Right atrium auricular region (tissue), 2 donors: ENCODE measurements around the gene NHLRC4. TPM values are rescaled to one million over a fixed set of nuclear protein-coding genes. Genes with fewer than 3 reads are reported as not detected.
A peak's percentile ranks its signal among the peaks of the same experiment; 100 is the strongest.

Experiments used
- DNase-seq: peaks from one replicate; pipeline ENCODE4 v3.0.0-alpha.2; 2019; ENCODE audit warnings: low spot score
- H3K27ac ChIP-seq, 2 donors: fragments of 200-600 bp; sonication (generic); 1 replicate in 1 of 2; 2 replicates in 1 of 2; pipeline ENCODE4 v1.5.1; 2016 to 2019
- H3K27me3 ChIP-seq, 2 donors: fragments of 200-600 bp; sonication (generic); one replicate each; pipeline versions ENCODE4 v1.5.1 to v1.6.0; 2017 to 2019
- H3K36me3 ChIP-seq: fragments of 200-600 bp; sonication (generic); one replicate; pipeline ENCODE4 v1.5.1; 2016
- H3K4me1 ChIP-seq, 2 donors: fragments of 200-600 bp; sonication (generic); one replicate each; pipeline versions ENCODE4 v1.5.1 to v1.6.0; 2017 to 2019
- H3K4me3 ChIP-seq, 2 donors: fragments of 200-600 bp; sonication (generic); 1 replicate in 1 of 2; 2 replicates in 1 of 2; pipeline ENCODE4 v1.5.1; 2017 to 2019; ENCODE audit warnings: mild to moderate bottlenecking in 1 of 2, moderate library complexity in 1 of 2
- H3K9me3 ChIP-seq, 2 donors: fragments of 200-600 bp; sonication (generic); one replicate each; pipeline ENCODE4 v1.5.1; 2019
- total RNA-seq, 2 donors: library from RNA; depleted of rRNA; stranded (reverse); fragments of >200 nt; gene quantifications; one replicate each; pipeline ENCODE4 v1.1.0, GENCODE V29; 2016
- TF ChIP-seq, protein P1 (sequence below), 2 donors: fragments of 200-600 bp; sonication (generic); IDR thresholded peaks; one replicate each; pipeline ENCODE4 v1.5.1; 2019; ENCODE audit warnings: antibody characterized with exemption in 2 of 2

The NHLRC4 gene, protein sequence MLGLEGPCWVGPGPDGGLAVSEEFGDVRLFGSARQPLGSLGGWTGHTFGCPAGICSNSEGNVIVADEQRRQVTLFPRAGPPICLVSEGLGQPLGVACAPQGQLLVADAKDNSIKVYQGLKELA
- total RNA-seq = under 1 TPM; 0.43 to 0.74 TPM

DNA sequence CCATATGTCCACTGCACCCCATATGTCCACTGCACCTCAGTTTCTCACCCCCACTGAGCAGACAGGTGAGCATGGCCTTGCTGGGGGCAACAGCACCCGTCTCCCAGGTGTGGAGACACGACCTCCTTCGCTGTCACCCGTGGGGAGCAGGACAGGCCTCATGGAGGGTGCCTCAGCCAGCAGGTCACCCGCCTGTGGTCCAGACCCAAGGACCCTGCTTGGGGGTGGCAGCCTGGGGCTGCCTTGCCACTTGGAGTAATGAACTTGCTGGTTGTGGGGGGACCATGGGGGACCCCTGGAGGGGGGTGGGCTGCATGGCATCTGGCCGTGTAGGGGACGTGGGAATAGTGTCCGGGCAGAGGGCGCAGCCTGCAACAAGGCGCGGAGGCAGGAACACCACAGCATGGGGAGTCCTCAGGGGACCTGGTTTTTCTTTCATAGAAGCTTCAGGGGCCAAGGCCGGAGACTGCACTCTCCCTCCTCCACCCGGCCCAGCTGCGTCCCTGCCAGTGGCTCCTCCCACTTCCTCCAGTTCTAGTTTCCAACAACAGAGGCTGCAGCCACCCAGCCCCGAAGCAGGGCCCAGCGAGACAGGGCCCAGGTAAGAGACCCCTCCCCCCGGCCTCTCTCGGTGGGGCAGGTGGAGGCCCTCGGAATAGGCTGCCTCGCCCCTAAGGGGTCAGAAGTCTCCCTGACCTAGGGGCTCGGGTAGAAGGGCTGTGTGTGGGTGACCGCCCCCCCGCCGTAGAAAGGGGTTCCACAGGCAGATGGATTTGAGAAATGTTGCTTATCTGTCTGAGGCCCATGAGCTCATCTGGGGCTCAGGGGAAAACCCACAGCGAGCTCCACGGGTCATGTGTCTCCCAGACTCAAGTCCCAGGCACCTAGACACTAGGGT is at the start of gene NHLRC4:
TSS of gene NHLRC4 (plus strand) at position 531 of the 898 bp plus-strand sequence. CDS start 1,043 bp downstream, outside the sequence.
- Histone ChIP-seq H3K9me3 (no peaks in the 10 kb centered on the region), H3K27ac (peak within 1 kb of the TSS; percentile 40 to 46), H3K27me3 (no peaks in the 10 kb centered on the region), H3K4me1 (peaks cover 0 to 49% of the 10 kb centered on the region in 2 donors), H3K4me3 (peak within 1 kb of the TSS; percentile 9 to 39), H3K36me3 (no peaks in the 10 kb centered on the region)
- TF ChIP-seq, protein P1, sequence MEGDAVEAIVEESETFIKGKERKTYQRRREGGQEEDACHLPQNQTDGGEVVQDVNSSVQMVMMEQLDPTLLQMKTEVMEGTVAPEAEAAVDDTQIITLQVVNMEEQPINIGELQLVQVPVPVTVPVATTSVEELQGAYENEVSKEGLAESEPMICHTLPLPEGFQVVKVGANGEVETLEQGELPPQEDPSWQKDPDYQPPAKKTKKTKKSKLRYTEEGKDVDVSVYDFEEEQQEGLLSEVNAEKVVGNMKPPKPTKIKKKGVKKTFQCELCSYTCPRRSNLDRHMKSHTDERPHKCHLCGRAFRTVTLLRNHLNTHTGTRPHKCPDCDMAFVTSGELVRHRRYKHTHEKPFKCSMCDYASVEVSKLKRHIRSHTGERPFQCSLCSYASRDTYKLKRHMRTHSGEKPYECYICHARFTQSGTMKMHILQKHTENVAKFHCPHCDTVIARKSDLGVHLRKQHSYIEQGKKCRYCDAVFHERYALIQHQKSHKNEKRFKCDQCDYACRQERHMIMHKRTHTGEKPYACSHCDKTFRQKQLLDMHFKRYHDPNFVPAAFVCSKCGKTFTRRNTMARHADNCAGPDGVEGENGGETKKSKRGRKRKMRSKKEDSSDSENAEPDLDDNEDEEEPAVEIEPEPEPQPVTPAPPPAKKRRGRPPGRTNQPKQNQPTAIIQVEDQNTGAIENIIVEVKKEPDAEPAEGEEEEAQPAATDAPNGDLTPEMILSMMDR (IDR thresholded peaks at IDR 0.05) = no peak
- DNase-seq = peak; percentile 83

DNA sequence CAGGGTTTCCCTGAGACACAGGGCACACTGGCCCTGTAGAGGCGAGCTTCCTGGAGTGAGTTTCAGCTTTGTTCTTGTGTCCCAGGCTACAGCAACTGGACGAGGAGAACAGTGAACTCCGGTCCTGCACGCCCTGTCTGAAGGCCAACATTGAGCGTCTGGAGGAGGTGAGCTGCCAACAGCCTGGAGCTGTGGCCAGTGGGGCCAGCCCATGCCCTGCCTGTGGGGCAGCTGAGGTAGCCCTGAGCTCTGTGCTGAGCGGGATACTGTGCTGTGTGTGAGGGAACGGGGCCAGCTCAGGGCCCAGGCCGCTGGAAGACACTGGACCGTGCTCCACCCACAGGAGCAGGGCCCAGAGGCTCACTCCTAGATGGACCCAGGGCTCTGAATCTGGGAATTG is 47.9 kb upstream of the NHLRC4 start:
- no peaks in the 10 kb centered on the region for H3K9me3 ChIP-seq
- H3K4me3 ChIP-seq = no peak overlapping the region
- H3K4me1 ChIP-seq = no peaks in the 10 kb centered on the region
- TF ChIP-seq, protein P1 (IDR thresholded peaks at IDR 0.05) = no peak
- no peaks in the 10 kb centered on the region for H3K27me3 ChIP-seq
- DNase-seq = no peak
- peaks cover 44% of the 10 kb centered on the region for H3K36me3 ChIP-seq
- no peak overlapping the region for H3K27ac ChIP-seq

DNA sequence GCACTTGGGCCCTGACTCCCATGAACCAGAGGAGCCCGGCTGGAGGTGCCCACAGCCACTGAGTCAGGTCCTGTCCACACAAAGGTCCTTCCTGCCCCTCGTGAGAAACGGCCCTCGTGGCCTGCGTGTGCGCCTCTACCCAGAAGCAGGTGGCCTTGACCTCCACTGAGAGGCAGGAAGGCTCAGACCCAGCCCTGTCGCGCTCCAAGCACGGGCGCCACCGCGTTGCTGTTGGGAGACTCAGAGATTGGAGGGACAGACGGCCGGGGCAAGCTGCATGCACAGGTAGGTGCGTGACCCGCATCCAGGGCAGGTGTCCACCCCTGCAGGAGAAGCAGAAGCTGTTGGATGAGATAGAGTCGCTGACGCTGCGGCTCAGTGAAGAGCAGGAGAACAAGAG is 47.4 kb upstream of the NHLRC4 start:
- TF ChIP-seq, protein P1 (IDR thresholded peaks at IDR 0.05) = no peak
- H3K9me3 ChIP-seq = no peaks in the 10 kb centered on the region
- no peak overlapping the region for H3K4me3 ChIP-seq
- DNase-seq = no peak
- peaks cover 44% of the 10 kb centered on the region for H3K36me3 ChIP-seq
- H3K27ac ChIP-seq = no peak overlapping the region
- H3K4me1 ChIP-seq = no peaks in the 10 kb centered on the region
- no peaks in the 10 kb centered on the region for H3K27me3 ChIP-seq

DNA sequence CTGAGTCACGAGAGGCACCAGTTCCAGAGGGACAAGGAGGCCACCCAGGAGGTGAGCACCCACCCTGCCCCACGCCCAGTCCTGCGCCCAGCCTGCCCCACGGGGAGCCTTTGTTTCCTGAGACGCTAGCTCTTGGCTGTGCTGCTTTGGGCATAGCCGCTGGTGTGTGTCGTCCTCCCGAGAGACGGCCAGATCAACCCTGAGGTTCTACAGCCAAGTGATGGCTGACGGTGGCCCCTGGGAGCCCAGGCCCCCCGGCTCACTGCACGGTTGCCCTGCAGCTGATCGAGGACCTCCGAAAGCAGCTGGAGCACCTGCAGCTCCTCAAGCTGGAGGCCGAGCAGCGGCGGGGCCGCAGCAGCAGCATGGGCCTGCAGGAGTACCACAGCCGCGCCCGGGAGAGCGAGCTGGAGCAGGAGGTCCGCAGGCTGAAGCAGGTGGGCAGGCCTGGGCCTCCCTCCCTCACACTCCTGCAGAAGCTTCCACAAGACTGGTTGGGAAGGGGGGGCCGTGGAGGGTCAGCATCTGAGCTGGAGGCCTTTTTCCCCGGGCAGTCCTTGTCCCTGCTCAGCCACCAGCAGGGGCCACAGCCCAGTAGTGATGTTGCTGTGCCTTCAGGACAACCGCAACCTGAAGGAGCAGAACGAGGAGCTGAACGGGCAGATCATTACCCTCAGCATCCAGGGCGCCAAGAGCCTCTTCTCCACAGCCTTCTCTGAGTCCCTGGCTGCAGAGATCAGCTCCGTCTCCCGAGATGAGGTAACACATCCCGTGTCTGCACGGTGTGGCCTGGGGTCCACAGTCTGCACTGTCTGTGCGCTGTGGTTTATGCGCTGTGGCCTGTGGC is 46.7 kb upstream of the NHLRC4 start:
- Histone ChIP-seq H3K36me3 (peaks cover 44% of the 10 kb centered on the region), H3K4me3 (no peak overlapping the region), H3K27ac (no peak overlapping the region), H3K9me3 (no peaks in the 10 kb centered on the region), H3K4me1 (no peaks in the 10 kb centered on the region), H3K27me3 (no peaks in the 10 kb centered on the region)
- DNase-seq = no peak
- TF ChIP-seq, protein P1 (IDR thresholded peaks at IDR 0.05) = no peak

DNA sequence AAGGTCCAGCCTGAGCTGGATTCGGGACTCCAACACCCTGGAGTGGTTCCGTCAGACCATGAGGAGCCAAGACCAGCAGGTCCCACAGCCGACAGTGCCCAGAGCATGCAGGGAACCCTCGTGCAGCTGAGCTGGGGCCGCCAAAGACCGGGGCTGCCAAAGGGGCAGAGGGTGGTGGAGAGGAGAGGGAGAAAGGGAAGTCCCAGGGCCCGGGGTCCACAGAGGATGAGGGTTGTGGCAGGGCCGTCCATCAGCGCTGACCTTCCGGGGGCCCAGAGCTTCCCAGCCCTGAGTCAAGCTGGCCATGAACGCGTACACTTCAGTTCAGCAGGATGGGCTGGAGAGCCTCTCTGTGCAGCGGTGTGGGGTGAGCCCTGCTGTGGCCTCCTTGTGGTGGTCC is 46.0 kb upstream of the NHLRC4 start:
- H3K4me3 ChIP-seq = no peak overlapping the region
- H3K27me3 ChIP-seq = no peaks in the 10 kb centered on the region
- TF ChIP-seq, protein P1 (IDR thresholded peaks at IDR 0.05) = no peak
- H3K9me3 ChIP-seq = no peaks in the 10 kb centered on the region
- no peak overlapping the region for H3K27ac ChIP-seq
- H3K36me3 ChIP-seq = peaks cover 44% of the 10 kb centered on the region
- H3K4me1 ChIP-seq = peaks cover 0 to 7% of the 10 kb centered on the region in 2 donors
- no peak for DNase-seq
